Smooth muscle cell (in vitro differentiated cells): ENCODE data around the gene KLHL29. TPM values are rescaled to one million over a fixed set of nuclear protein-coding genes. Genes with fewer than 3 reads are reported as not detected.

ENCODE experiments used
- DNase-seq: peaks from one replicate; lab custom pipeline; 2025; ENCODE audit not compliant: unreplicated experiment; lab: John Stamatoyannopoulos, UW
- H2AFZ ChIP-seq: fragments of 200-600 bp; sonication (generic); 2 replicates; pipeline ENCODE4 v1.6.0; 2016; ENCODE audit warnings: antibody characterized with exemption, low read depth, mild to moderate bottlenecking
- H3F3A ChIP-seq: fragments of 200-600 bp; sonication (generic); 2 replicates; pipeline ENCODE4 v1.6.0; 2017; ENCODE audit warnings: antibody characterized with exemption, low read depth
- H3K27ac ChIP-seq: fragments of 200-600 bp; sonication (generic); 2 replicates; pipeline ENCODE4 v1.5.1; 2016; ENCODE audit warnings: low read depth, mild to moderate bottlenecking
- H3K27me3 ChIP-seq: fragments of 200-600 bp; sonication (generic); 2 replicates; pipeline ENCODE4 v1.6.1; 2016; ENCODE audit warnings: low read depth, mild to moderate bottlenecking
- H3K36me3 ChIP-seq: fragments of 200-600 bp; sonication (generic); 2 replicates; pipeline ENCODE4 v1.5.1; 2016; ENCODE audit warnings: low read depth
- H3K4me1 ChIP-seq: fragments of 200-600 bp; sonication (generic); 2 replicates; pipeline ENCODE4 v1.5.1; 2016; ENCODE audit warnings: low read depth
- H3K4me2 ChIP-seq: fragments of 200-600 bp; sonication (generic); 2 replicates; pipeline ENCODE4 v1.6.0; 2016; ENCODE audit warnings: mild to moderate bottlenecking
- H3K4me3 ChIP-seq: fragments of 200-600 bp; sonication (generic); 2 replicates; pipeline ENCODE4 v1.5.1; 2016; ENCODE audit warnings: mild to moderate bottlenecking
- H3K79me2 ChIP-seq: fragments of 200-600 bp; sonication (generic); 2 replicates; pipeline ENCODE4 v1.6.0; 2016; ENCODE audit warnings: low read depth, mild to moderate bottlenecking
- H3K9ac ChIP-seq: fragments of 200-600 bp; sonication (generic); 2 replicates; pipeline ENCODE4 v1.6.0; 2016; ENCODE audit warnings: low read depth
- H3K9me3 ChIP-seq: fragments of 200-600 bp; sonication (generic); replicated peaks from 2 replicates; pipeline ENCODE4 v1.5.1; 2016; ENCODE audit warnings: low read depth
- H4K20me1 ChIP-seq: fragments of 200-600 bp; sonication (generic); 2 replicates; pipeline ENCODE4 v1.6.0; 2016; ENCODE audit warnings: low read depth
- WGBS: methylation state at CpG from one replicate; pipeline ENCODE4 v1.1.7; 2016; ENCODE audit warnings: low lambda C conversion rate; 5-methylcytosine and 5-hydroxymethylcytosine counted together
- polyA plus RNA-seq: library from polyadenylated mRNA; unstranded; fragments of >200 nt; fragmentation: Nextera tagmentation; extraction: Ambion mirVana; gene quantifications from 2 replicates; pipeline ENCODE4 v1.2.1, GENCODE V29; 2016
- total RNA-seq: library from RNA; depleted of rRNA; stranded (reverse); fragments of >200 nt; gene quantifications from 2 replicates; pipeline ENCODE4 v1.2.3, GENCODE V29; 2014
- TF ChIP-seq, protein P1 (sequence below): fragments of 200-600 bp; sonication (generic); IDR thresholded peaks from 2 replicates; pipeline ENCODE4 v1.5.1; 2017; ENCODE audit warnings: borderline replicate concordance, mild to moderate bottlenecking, antibody characterized with exemption; ENCODE audit not compliant: insufficient read depth, poor library complexity, severe bottlenecking

KLHL29 gene
- total and polyA plus RNA-seq, 2 experiments from 2014 or later, result 3.1 to 6.6 TPM

DNA sequence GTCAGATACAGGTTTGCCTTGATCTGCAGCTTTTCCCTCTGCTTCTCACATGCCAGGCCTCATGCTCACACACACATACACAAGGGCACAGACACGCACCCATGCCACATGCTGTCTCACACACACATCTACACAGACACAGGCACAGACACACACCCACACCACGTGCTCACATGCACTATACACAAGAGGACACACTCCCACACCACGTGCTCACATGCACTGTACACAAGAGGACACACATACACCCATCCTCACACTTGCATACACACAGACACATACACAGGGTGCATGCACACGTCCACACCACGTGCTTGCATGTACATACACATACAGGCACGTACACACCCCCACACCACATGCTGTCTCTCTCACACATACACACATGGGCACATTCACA is 288.1 kb downstream of the KLHL29 start:
- Histone ChIP-seq H3K27ac (no peak overlapping the region), H3K79me2 (no peaks in the 10 kb centered on the region), H3K4me2 (no peak overlapping the region), H4K20me1 (no peaks in the 10 kb centered on the region), H3K4me1 (no peaks in the 10 kb centered on the region), H3K4me3 (no peak overlapping the region), H3K36me3 (no peaks in the 10 kb centered on the region), H2AFZ (no peak overlapping the region), H3K9me3 (no peaks in the 10 kb centered on the region), H3K9ac (no peak overlapping the region), H3F3A (no peaks in the 10 kb centered on the region), H3K27me3 (no peaks in the 10 kb centered on the region)
- WGBS, result 88% methylated on average over 6 of the region's 6 CpGs
- DNase-seq, result no peak
- TF ChIP-seq, protein P1, sequence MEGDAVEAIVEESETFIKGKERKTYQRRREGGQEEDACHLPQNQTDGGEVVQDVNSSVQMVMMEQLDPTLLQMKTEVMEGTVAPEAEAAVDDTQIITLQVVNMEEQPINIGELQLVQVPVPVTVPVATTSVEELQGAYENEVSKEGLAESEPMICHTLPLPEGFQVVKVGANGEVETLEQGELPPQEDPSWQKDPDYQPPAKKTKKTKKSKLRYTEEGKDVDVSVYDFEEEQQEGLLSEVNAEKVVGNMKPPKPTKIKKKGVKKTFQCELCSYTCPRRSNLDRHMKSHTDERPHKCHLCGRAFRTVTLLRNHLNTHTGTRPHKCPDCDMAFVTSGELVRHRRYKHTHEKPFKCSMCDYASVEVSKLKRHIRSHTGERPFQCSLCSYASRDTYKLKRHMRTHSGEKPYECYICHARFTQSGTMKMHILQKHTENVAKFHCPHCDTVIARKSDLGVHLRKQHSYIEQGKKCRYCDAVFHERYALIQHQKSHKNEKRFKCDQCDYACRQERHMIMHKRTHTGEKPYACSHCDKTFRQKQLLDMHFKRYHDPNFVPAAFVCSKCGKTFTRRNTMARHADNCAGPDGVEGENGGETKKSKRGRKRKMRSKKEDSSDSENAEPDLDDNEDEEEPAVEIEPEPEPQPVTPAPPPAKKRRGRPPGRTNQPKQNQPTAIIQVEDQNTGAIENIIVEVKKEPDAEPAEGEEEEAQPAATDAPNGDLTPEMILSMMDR, result no peak

DNA sequence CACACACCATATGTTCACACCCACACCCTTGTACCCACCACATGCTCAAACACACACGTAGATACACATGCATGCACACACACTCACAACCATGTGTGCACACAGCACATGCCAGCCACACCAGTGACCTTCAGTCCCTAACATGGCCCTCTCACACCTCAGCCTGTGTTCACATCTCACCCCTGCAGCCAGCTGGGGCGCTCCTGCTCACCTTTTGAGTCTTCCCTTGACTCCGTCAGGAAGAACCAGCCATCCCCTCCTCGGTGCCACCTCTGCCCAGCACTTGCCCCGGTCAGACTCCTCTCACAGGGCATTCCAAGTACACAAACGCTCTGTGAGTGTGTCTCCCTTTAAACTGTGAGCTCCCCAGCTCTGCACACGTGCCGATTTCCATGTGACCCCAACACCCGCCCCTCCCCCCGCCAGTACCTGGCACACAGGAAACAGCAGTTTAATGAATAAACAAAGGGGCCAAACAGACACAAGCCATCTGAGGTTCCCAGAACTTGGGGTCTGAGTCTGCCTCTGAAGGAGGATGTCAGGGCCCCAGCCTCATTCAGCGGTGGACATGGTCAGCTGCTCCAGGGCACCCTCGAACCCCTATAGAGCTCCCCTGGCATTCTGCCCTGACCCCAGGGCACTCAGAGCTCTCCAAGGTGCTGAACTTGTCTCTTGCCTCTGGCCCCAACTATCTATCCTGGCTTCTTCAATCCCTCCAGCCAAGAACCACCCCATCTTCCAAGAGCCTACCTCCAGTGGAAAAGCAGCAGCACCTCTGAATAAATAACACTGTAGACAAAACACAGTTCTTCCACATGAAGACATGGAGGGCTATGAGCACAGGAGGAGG is 289.1 kb downstream of the KLHL29 start:
- Histone ChIP-seq H3K79me2 (no peaks in the 10 kb centered on the region), H3K4me3 (no peak overlapping the region), H2AFZ (no peak overlapping the region), H3K9ac (no peak overlapping the region), H3K9me3 (no peaks in the 10 kb centered on the region), H3K4me2 (no peak overlapping the region), H3K4me1 (no peaks in the 10 kb centered on the region), H3K27me3 (no peaks in the 10 kb centered on the region), H3F3A (no peaks in the 10 kb centered on the region), H4K20me1 (no peaks in the 10 kb centered on the region), H3K27ac (no peak overlapping the region), H3K36me3 (no peaks in the 10 kb centered on the region)
- WGBS, result 81% methylated on average over 12 of the region's 12 CpGs
- TF ChIP-seq, protein P1, result no peak
- no peak for DNase-seq

DNA sequence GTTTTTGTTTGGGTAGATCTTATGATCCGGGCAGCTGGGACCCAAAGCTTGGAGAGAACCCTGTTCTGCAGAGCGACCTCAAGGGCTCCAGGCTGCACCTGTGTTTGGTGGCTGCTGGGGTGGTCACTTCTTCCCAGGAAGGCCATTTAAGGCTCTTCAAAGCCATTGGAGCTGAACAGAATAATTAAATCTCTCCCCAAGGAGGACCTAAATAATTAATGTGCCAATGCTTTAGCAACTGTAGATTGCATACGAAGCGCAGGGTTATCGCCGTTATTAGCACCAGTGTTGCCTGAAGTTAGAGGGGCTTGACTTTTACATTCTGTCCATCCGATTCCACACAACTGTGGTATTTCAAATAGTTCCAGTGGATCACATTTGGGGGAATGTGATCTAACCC is 290.5 kb downstream of the KLHL29 start:
- Histone ChIP-seq H3K9me3 (no peaks in the 10 kb centered on the region), H3K4me3 (no peak overlapping the region), H3F3A (no peaks in the 10 kb centered on the region), H3K27me3 (no peaks in the 10 kb centered on the region), H4K20me1 (no peaks in the 10 kb centered on the region), H3K79me2 (no peaks in the 10 kb centered on the region), H3K9ac (no peak overlapping the region), H3K36me3 (no peaks in the 10 kb centered on the region), H3K4me2 (no peak overlapping the region), H2AFZ (no peak overlapping the region), H3K27ac (no peak overlapping the region), H3K4me1 (no peaks in the 10 kb centered on the region)
- TF ChIP-seq, protein P1, result no peak
- no peak for DNase-seq
- 96% methylated on average over 7 of the region's 7 CpGs for WGBS

DNA sequence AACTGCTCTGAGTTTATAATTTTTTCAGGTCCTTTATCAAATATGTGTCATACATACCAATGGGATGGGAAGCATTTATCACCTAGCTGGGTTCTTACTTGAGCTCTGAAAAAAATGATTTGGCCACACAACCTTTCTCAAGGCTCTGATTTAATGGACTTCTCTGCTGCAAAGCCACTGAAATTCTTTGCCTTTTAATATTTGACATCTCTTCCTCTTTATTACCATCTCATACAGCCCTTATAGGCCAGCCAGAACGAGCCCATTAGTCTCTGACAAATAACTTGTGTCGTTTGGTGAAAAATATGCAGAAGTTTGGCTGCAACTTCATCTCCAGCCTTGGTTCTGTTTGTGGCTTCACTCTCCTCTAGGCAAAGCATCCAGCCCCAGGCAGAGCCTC is 292.9 kb downstream of the KLHL29 start:
- no peak for DNase-seq
- no peaks in the 10 kb centered on the region for H3K27me3 ChIP-seq
- no peaks in the 10 kb centered on the region for H3K9me3 ChIP-seq
- H2AFZ ChIP-seq, result no peak overlapping the region
- H3K4me3 ChIP-seq, result no peak overlapping the region
- H3K36me3 ChIP-seq, result no peaks in the 10 kb centered on the region
- H3K4me2 ChIP-seq, result no peak overlapping the region
- H3K9ac ChIP-seq, result no peak overlapping the region
- no peaks in the 10 kb centered on the region for H3F3A ChIP-seq
- WGBS, result 96% methylated on average over 2 of the region's 2 CpGs
- no peaks in the 10 kb centered on the region for H3K4me1 ChIP-seq
- H4K20me1 ChIP-seq, result no peaks in the 10 kb centered on the region
- no peaks in the 10 kb centered on the region for H3K79me2 ChIP-seq
- no peak overlapping the region for H3K27ac ChIP-seq
- TF ChIP-seq, protein P1, result no peak
